ENCODE measurements around the gene RNF115. TPM values are rescaled to one million over a fixed set of nuclear protein-coding genes. Genes with fewer than 3 reads are reported as not detected.
"Not testable (repeated sequence)": the region's sequence is repeated elsewhere in the genome, so short reads cannot be mapped to it uniquely, and the experiment has no call there.

The RNF115 gene
- total RNA-seq, 1 experiment from 2014 or later: 10.0 TPM

DNA sequence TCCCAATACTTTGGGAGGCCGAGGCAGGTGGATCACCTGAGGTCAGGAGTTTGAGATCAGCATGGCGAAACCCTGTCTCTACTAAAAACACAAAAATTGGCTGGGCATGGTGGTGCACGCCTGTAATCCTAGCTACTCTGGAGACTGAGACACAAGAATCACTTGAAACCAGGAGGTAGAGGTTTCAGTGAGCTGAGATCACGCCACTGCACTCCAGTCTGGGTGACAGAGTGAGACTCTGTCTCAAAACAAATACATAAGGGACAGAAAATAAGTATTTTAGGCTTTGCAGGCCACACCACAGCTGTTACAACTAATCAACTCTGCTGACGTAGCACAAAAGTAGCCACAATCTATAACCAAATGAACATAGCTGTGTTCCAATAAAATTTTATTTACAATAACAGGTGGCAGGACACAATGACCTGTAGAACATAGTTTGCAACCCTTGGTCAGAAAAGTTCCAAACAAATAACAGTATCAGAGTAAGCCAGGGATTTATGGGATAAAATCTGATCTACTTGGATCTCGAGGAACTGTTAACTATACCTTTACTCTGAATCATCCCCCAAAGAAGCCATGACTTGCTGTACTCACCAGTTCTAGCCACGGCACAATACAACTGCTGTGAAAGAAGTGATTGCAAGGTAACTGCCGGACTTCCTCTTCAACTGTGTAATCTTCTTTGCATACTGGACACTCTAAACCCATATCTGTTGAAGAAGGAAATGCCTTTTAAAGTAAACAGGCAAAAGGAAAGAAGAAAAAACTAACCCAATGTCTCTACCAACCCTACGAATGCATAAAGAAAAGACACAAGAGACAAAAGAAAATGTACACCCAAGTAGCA, 76.3 kb downstream of the RNF115 start:
- H3K9me3 ChIP-seq (replicated peaks): no peaks in the 10 kb centered on the region
- H3K27me3 ChIP-seq: no peaks in the 10 kb centered on the region
- H3K4me3 ChIP-seq: no peak overlapping the region
- H3K4me1 ChIP-seq: peaks cover 17% of the 10 kb centered on the region
- DNase-seq: peak; percentile 15 to 64
- H3K27ac ChIP-seq: peak overlapping the region; percentile 50
- peaks cover 23% of the 10 kb centered on the region for H3K36me3 ChIP-seq

DNA sequence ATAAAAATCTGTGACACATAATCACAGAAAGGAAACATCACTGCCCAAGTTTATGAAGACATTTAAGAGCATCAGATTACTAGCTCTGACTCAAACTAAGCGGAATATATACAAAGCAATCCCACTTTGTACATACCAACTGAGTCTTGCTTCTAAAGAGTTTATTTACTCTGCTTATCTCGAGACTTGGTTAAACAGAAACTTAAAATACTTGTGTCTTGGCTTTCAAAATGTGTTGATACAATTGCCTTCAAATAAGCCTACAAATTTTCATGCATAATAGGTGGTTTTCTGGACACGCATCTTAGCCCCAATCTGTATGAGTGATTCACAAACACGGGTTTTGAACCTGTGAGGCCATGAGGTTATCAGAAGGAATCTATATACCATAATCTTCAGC, 83.6 kb downstream of the RNF115 start:
- Histone ChIP-seq H3K9me3 (replicated peaks) (no peaks in the 10 kb centered on the region), H3K27ac (no peak overlapping the region), H3K27me3 (no peaks in the 10 kb centered on the region), H3K36me3 (peaks cover 21% of the 10 kb centered on the region), H3K4me1 (no peaks in the 10 kb centered on the region), H3K4me3 (no peak overlapping the region)
- peak in 1 of 2 experiments; percentile 26 for DNase-seq

GRCh38 chr1:145736191-145736590, 87.7 kb downstream of the RNF115 start:
- no peaks in the 10 kb centered on the region for H3K27me3 ChIP-seq
- no peaks in the 10 kb centered on the region for H3K4me1 ChIP-seq
- no peaks in the 10 kb centered on the region for H3K36me3 ChIP-seq
- H3K9me3 ChIP-seq (replicated peaks): no peaks in the 10 kb centered on the region
- no peak for DNase-seq
- no peak overlapping the region for H3K27ac ChIP-seq
- H3K4me3 ChIP-seq: no peak overlapping the region

- H3K27me3 ChIP-seq: no peaks in the 10 kb centered on the region
- H3K36me3 ChIP-seq: no peaks in the 10 kb centered on the region
- no peak overlapping the region for H3K4me3 ChIP-seq
- no peaks in the 10 kb centered on the region for H3K4me1 ChIP-seq
- H3K27ac ChIP-seq: no peak overlapping the region
- H3K9me3 ChIP-seq (replicated peaks): no peaks in the 10 kb centered on the region
- no peak for DNase-seq
Observed at GRCh38 chr1:145730900-145731299, 93.0 kb downstream of the RNF115 start.

- Histone ChIP-seq H3K4me1 (no peaks in the 10 kb centered on the region), H3K27ac (no peak overlapping the region), H3K27me3 (no peaks in the 10 kb centered on the region), H3K9me3 (replicated peaks) (no peaks in the 10 kb centered on the region), H3K36me3 (no peaks in the 10 kb centered on the region), H3K4me3 (no peak overlapping the region)
- DNase-seq: no peak
Observed at GRCh38 chr1:145730467-145730866, 93.4 kb downstream of the RNF115 start.

DNA sequence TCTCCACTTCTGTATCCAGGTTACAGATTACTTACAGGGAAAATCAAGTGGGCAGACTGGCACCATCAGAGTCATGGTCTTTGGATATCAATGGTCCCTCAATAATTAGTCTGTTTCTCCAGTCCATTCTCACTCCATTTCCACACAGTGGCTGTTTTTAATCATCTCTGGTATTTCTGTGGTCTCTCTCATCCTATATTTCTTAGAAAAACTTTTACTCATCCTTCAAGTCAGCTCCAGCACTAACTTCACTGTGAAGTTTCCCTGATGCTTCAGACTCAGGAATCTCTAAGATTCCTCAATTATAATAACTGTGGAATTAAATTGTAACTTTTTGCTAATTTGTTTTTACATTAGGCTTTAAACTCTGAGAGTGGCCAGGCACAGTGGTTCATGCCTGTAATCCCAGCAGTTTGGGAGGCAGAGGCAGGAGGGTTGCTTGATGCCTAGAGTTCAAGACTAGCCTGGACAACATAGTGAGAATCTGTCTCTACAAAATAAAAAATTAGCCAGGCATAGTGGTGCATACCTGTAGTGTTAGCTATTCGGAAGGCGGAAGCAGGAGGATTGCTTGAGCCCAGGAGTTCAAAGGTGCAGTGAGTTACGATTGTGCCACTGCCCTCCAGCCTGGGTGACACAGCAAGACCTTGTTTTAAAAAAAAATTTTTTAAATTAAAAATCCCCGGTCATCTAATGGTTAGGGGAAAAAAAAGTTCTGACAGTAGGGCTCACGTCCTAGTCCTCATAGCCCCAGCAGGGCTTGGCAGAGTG, 94.0 kb downstream of the RNF115 start:
- Histone ChIP-seq H3K36me3 (no peaks in the 10 kb centered on the region), H3K27me3 (no peaks in the 10 kb centered on the region), H3K27ac (no peak overlapping the region), H3K4me1 (no peaks in the 10 kb centered on the region), H3K4me3 (no peak overlapping the region), H3K9me3 (replicated peaks) (no peaks in the 10 kb centered on the region)
- DNase-seq: no peak

DNA sequence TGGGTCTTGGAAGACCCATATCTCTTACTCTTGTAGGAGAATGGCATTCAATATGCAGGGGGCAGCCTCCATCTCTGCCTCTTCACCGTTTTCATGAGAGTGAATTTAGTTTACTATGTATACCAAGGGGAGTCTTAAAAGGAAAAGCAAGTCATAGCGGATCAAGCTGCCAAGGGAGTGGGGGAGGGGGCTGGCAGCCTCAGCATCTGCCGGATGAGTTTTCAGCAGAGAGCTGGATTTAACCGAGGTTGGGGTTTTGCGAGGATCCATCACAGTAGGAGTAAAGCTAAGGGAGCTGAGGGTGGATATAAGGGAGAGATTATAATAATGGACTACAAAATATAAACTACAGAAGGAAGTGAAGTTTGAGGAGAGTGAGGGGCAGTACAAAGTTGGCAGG, 94.7 kb downstream of the RNF115 start:
- Histone ChIP-seq H3K4me3 (no peak overlapping the region), H3K27ac (no peak overlapping the region), H3K9me3 (replicated peaks) (no peaks in the 10 kb centered on the region), H3K4me1 (no peaks in the 10 kb centered on the region), H3K27me3 (no peaks in the 10 kb centered on the region), H3K36me3 (no peaks in the 10 kb centered on the region)
- DNase-seq: no peak

DNA sequence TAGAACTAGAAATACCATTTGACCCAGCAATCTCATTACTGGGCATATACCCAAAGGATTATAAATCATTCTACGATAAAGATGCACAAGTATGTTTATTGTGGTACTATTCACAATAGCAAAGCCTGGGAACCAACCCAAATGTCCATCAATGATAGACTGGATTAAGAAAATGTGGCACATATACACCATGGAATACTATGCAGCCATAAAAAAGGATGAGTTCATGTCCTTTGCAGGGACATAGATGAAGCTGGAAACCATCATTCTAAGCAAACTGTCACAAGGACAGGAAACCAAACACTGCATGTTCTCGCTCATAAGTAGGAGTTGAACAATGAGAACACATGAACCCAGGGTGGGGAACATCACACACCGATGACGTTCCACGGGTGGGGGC, 97.7 kb downstream of the RNF115 start:
- not testable (repeated sequence) for H3K4me1 ChIP-seq; H3K27me3 ChIP-seq; H3K9me3 ChIP-seq (replicated peaks); H3K4me3 ChIP-seq; H3K36me3 ChIP-seq; H3K27ac ChIP-seq; DNase-seq

- no peaks in the 10 kb centered on the region for H3K36me3 ChIP-seq
- H3K9me3 ChIP-seq (replicated peaks): no peaks in the 10 kb centered on the region
- peaks cover 7% of the 10 kb centered on the region for H3K4me1 ChIP-seq
- H3K4me3 ChIP-seq: peak overlapping the region; percentile 55
- no peaks in the 10 kb centered on the region for H3K27me3 ChIP-seq
- no peak overlapping the region for H3K27ac ChIP-seq
- DNase-seq: peak; percentile 56 to 77
Observed at GRCh38 chr1:145720878-145721671, 102.8 kb downstream of the RNF115 start.

DNA sequence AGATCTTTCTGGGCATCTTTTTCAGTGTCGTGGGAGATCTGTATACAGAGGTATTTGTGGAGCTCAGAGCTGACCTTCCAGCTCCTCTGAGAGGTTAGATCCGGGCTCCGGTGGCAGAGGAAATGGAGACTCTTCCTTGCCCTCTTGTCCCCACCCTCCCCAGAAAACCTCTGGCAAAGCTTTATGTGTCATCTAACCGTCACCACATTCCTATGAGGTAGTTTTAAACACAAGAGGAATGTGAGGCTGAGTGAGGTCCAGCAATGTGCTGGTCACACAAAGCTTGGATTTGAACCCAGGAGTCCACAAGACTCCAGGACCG, 103.4 kb downstream of the RNF115 start:
- DNase-seq: peak; percentile 7 to 27
- Histone ChIP-seq H3K27ac (no peak overlapping the region), H3K36me3 (no peaks in the 10 kb centered on the region), H3K9me3 (replicated peaks) (no peaks in the 10 kb centered on the region), H3K4me3 (peak overlapping the region; percentile 55), H3K4me1 (peaks cover 7% of the 10 kb centered on the region), H3K27me3 (no peaks in the 10 kb centered on the region)

GRCh38 chr1:145719230-145720079, 104.4 kb downstream of the RNF115 start, which contains the start of gene CD160:
Gene CD160 (plus strand): TSS chr1:145719499. CDS start chr1:145728328, 8,829 bp downstream.
- DNase-seq: no peak
- H3K4me3 ChIP-seq: no peak within 1 kb of the TSS
- H3K27me3 ChIP-seq: no peaks in the 10 kb centered on the region
- H3K27ac ChIP-seq: no peak within 1 kb of the TSS
- peaks cover 7% of the 10 kb centered on the region for H3K4me1 ChIP-seq
- no peaks in the 10 kb centered on the region for H3K9me3 ChIP-seq (replicated peaks)
- no peaks in the 10 kb centered on the region for H3K36me3 ChIP-seq

DNA sequence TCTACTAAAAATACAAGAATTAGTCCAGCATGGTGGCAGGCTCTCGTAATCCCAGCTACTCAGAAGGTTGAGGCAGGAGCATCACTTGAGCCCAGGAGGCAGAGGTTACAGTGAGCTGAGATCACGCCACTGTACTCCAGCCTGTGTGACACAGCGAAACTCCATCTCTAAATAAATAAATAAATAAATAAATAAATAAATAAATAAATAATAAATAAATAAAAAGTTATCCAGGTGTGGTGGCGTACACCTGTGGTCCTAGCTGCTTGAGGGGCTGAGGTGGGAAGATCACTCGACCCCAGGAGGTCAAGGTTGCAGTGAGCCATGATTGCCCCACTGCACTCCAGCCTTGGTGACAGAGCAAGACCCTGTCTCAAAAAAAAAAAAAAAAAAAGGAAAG, 105.4 kb downstream of the RNF115 start:
- DNase-seq; H3K4me1 ChIP-seq; H3K27ac ChIP-seq; H3K27me3 ChIP-seq; H3K36me3 ChIP-seq; H3K4me3 ChIP-seq; H3K9me3 ChIP-seq (replicated peaks): not testable (repeated sequence)

GRCh38 chr1:145717833-145718232, 106.1 kb downstream of the RNF115 start:
- no peak for DNase-seq
- Histone ChIP-seq H3K27ac (no peak overlapping the region), H3K27me3 (no peaks in the 10 kb centered on the region), H3K36me3 (no peaks in the 10 kb centered on the region), H3K9me3 (replicated peaks) (no peaks in the 10 kb centered on the region), H3K4me1 (peaks cover 7% of the 10 kb centered on the region), H3K4me3 (no peak overlapping the region)

DNA sequence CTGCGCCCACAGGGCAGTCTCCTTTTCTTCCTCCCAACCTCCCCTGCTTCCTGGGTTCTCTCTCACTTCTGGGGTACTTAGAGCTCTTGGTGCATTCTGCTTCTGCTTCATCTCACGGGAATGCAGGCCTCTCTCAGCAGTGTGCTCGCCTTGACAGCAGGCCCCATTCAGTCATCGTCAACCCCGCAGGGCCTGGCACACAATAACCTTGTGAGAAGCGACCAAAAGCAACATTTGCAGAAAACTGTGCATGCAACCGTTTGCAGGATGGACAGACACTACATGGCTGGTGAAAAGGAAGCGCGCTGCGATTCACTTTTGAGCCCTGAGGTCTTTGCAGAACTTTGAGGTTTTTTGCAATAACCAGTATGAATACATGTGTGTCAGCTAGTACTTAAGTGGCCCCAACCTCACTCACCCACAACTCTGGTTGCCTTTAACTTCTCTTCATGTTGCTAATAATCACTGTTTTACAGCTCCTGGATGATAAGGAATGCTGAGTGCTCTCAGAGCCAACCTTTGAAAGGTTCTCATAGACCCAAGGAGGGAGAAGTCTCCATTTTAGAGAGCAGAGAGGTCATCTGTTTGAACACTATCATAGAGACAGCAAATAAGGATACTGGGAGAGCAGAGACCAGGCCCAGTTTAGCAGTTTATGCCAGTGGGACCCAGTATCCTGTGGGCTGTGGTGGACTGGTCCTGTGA, 107.1 kb downstream of the RNF115 start:
- Histone ChIP-seq H3K4me1 (peaks cover 3% of the 10 kb centered on the region), H3K4me3 (no peak overlapping the region), H3K27me3 (no peaks in the 10 kb centered on the region), H3K36me3 (no peaks in the 10 kb centered on the region), H3K9me3 (replicated peaks) (no peaks in the 10 kb centered on the region), H3K27ac (no peak overlapping the region)
- DNase-seq: no peak

Measured in SJCRH30 (cell line).